Measurements from ENCODE around the gene CR2. TPM values are rescaled to one million over a fixed set of nuclear protein-coding genes. Genes with fewer than 3 reads are reported as not detected.

The CR2 gene
- total RNA-seq, result not detected

DNA sequence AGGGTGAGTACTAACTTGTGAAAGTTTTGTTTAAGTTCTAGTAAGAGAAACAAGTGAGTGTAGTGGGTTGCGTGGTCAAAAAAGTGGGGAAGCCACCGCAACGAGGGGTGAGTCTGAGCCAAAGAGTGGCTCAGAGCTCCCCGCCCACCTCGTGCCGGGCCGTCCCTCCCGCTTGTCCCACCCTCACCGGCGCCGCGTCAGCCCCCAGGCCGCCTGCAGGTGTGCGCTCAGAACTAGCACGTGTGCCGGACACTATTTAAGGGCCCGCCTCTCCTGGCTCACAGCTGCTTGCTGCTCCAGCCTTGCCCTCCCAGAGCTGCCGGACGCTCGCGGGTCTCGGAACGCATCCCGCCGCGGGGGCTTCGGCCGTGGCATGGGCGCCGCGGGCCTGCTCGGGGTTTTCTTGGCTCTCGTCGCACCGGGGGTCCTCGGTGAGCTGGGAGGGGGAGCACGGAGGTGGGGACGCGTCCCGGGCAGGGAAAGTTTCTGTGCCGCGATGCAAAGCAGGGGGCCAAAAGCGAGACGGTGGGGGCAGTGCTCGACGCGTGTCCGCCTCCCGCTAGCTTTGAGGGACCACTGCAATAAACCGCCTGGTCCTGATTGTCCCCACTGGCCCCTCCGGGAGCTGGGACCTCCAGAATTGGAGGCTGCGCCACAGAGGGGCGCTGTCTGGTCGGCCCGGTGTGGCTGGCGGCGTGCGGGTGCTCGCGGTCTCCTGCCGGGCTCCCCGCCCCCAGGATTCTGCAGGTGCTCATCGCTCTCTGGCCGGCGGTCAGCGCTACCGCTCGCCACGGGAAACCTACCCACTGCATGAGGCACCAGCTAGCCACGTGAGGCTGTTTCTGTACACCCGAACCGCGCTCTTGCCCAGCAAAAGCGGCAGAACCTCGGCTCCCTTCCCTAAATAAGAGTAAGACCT, at the start of gene CR2:
TSS of gene CR2 (plus strand) at position 283 of the 919 bp plus-strand sequence. CDS start at position 374, 91 bp downstream.
- peak within 1 kb of the TSS; percentile 25 to 70 (median 42) for H3K4me3 ChIP-seq
- intact Hi-C loops (cut with DNase I), result no loop called here
- TF ChIP-seq, protein P1, sequence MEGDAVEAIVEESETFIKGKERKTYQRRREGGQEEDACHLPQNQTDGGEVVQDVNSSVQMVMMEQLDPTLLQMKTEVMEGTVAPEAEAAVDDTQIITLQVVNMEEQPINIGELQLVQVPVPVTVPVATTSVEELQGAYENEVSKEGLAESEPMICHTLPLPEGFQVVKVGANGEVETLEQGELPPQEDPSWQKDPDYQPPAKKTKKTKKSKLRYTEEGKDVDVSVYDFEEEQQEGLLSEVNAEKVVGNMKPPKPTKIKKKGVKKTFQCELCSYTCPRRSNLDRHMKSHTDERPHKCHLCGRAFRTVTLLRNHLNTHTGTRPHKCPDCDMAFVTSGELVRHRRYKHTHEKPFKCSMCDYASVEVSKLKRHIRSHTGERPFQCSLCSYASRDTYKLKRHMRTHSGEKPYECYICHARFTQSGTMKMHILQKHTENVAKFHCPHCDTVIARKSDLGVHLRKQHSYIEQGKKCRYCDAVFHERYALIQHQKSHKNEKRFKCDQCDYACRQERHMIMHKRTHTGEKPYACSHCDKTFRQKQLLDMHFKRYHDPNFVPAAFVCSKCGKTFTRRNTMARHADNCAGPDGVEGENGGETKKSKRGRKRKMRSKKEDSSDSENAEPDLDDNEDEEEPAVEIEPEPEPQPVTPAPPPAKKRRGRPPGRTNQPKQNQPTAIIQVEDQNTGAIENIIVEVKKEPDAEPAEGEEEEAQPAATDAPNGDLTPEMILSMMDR (IDR thresholded peaks at IDR 0.05), result peak in 1 of 6 experiments; percentile 23
- TF ChIP-seq POLR2A (IDR thresholded peaks at IDR 0.05), result peak in 1 of 4 donors; percentile 51
- no peaks in the 10 kb centered on the region for H3K9me3 ChIP-seq
- no peak within 1 kb of the TSS for H3K27ac ChIP-seq
- peaks cover 4 to 79% (median 14%) of the 10 kb centered on the region in 4 donors for H3K27me3 ChIP-seq
- H3K4me1 ChIP-seq, result peaks cover 8 to 15% (median 13%) of the 10 kb centered on the region in 3 donors
- no peaks in the 10 kb centered on the region for H3K36me3 ChIP-seq
- DNase-seq, result peak; percentile 2
- WGBS, 2 donors, result 2 to 8% methylated on average over 8 to 26 of the region's 75 CpGs

DNA sequence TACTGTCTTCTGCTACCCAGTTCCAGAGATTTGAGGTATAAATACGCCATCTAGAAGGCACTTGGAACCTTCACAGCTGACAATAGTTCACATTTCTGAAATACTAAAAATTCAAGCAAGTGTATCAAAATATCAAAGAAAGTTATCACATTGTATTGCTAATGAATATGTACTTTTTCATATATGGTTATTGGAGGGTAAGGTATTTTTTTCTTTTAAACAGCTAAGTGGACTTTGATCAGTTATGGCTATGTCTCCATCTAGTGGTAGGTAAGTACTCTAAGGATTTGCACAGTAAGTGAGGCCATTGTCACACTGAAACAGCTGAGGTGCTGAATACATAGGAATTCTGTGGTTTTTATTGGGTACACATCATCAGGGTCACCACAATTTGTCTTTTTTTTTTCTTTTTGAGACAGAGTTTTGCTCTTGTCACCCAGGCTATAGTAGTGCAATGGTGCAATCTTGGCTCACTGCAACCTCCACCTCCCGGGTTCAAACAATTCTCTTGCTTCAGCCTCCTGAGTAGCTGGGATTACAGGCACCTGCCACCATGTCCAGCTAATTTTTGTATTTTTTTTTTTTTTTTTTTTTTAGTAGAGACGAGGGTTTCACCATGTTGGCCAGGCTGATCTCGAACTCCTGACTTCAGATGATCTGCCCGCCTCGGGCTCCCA, 49.1 kb upstream of the CR2 start:
- intact Hi-C loops (cut with DNase I), result no loop called here
- DNase-seq, result no peak
- no peaks in the 10 kb centered on the region for H3K36me3 ChIP-seq

GRCh38 chr1:207405814-207406213, 48.3 kb upstream of the CR2 start:
- intact Hi-C loops (cut with DNase I), result no loop called here
- TF ChIP-seq, protein P1 (IDR thresholded peaks at IDR 0.05), result no peak
- TF ChIP-seq POLR2A (IDR thresholded peaks at IDR 0.05), result no peak
- no peak for DNase-seq

More for the DNA sequence above, 49.1 kb upstream of the CR2 start:
- Histone ChIP-seq H3K27me3 (peaks cover 0 to 7% (median 0%) of the 10 kb centered on the region in 4 donors), H3K4me1 (no peaks in the 10 kb centered on the region), H3K9me3 (no peaks in the 10 kb centered on the region), H3K4me3 (no peak overlapping the region), H3K27ac (no peak overlapping the region)
- WGBS, 2 donors, result 72 to 80% methylated on average over 6 of the region's 6 CpGs
- no peak for TF ChIP-seq POLR2A (IDR thresholded peaks at IDR 0.05)
- TF ChIP-seq, protein P1 (IDR thresholded peaks at IDR 0.05), result peak; percentile 41 to 81 (median 70)

DNA sequence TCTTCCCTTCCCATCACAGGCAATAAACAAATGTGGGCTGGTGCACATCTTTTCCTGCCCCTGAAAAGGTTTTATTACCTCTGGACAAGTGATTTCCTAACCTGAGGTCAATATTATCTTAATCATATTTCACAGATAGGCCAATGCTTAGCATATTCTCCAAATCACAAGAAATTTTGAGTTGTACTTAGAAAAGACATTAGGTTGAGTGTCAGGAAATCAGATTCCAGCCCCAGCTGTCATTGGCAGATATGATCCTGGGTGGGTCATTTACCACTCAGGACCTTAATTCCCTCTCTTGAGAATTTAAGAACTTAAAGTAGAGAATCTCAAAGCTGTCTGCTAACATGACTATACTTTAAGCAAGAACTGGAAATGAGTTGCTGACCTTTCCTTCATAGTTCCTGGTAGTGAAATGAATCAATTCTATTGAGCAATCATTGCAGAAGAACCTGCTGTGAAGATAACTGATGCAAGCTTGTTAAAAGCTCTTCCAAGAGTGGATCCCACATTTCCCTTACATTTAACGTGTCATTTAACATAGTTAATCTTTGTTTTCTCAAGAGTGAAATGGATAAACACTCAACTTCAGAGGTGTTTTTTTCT, 46.4 kb upstream of the CR2 start:
- no peak for TF ChIP-seq POLR2A (IDR thresholded peaks at IDR 0.05)
- TF ChIP-seq, protein P1 (IDR thresholded peaks at IDR 0.05), result no peak
- no peak overlapping the region for H3K27ac ChIP-seq

More at GRCh38 chr1:207405814-207406213, 48.3 kb upstream of the CR2 start:
- peaks cover 0 to 7% (median 0%) of the 10 kb centered on the region in 4 donors for H3K27me3 ChIP-seq
- H3K9me3 ChIP-seq, result no peaks in the 10 kb centered on the region
- no peaks in the 10 kb centered on the region for H3K36me3 ChIP-seq
- no peak overlapping the region for H3K4me3 ChIP-seq
- H3K27ac ChIP-seq, result no peak overlapping the region
- H3K4me1 ChIP-seq, result no peaks in the 10 kb centered on the region

More for the DNA sequence above, 46.4 kb upstream of the CR2 start:
- H3K4me3 ChIP-seq, result no peak overlapping the region
- WGBS, 2 donors, result 4 to 10% methylated on average over 1 of the region's 1 CpG
- H3K4me1 ChIP-seq, result no peaks in the 10 kb centered on the region
- intact Hi-C loops (cut with DNase I), result no loop called here
- no peak for DNase-seq
- no peaks in the 10 kb centered on the region for H3K36me3 ChIP-seq
- H3K27me3 ChIP-seq, result peaks cover 0 to 7% (median 0%) of the 10 kb centered on the region in 4 donors
- H3K9me3 ChIP-seq, result no peaks in the 10 kb centered on the region
